Prostate gland (tissue), 2 donors: ENCODE measurements around the gene HNRNPR.

ENCODE experiments used
- POLR2A ChIP-seq: fragments of 450-650 bp; IDR thresholded peaks from one replicate; pipeline ENCODE4 v1.6.1; 2016; ENCODE audit warnings: antibody characterized with exemption, mild to moderate bottlenecking
- TF ChIP-seq, protein P1 (sequence below), 4 experiments: fragments of 200-600 bp in 2 of 4; fragments of 450-650 bp in 2 of 4; sonication (generic) in 2 of 4; IDR thresholded peaks; 1 replicate in 3 of 4; 2 replicates in 1 of 4; pipeline ENCODE4 v1.5.1; 2016 to 2019; ENCODE audit warnings: antibody characterized with exemption in 4 of 4, mild to moderate bottlenecking in 2 of 4, moderate library complexity in 2 of 4

DNA sequence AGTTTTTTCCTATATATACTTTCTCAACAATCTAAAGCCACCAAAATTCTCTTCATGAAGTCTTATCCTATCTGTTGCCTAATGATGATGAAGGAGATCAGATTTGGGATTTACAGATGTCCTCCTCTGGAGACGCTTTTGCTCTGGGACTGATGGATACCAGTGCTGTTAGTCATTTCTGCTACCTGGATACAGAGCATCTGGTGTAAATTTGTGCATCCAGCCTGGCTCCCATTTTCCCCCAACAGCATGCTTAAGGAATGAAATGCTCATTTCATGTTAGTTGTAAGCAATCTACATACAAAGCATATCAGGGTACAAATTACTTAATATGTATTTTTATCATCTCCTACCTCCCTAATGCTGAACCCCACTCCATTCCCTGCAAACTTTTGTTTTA, 57.7 kb downstream of the HNRNPR start:
- TF ChIP-seq, protein P1, sequence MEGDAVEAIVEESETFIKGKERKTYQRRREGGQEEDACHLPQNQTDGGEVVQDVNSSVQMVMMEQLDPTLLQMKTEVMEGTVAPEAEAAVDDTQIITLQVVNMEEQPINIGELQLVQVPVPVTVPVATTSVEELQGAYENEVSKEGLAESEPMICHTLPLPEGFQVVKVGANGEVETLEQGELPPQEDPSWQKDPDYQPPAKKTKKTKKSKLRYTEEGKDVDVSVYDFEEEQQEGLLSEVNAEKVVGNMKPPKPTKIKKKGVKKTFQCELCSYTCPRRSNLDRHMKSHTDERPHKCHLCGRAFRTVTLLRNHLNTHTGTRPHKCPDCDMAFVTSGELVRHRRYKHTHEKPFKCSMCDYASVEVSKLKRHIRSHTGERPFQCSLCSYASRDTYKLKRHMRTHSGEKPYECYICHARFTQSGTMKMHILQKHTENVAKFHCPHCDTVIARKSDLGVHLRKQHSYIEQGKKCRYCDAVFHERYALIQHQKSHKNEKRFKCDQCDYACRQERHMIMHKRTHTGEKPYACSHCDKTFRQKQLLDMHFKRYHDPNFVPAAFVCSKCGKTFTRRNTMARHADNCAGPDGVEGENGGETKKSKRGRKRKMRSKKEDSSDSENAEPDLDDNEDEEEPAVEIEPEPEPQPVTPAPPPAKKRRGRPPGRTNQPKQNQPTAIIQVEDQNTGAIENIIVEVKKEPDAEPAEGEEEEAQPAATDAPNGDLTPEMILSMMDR (IDR thresholded peaks at IDR 0.05) = no peak
- no peak for TF ChIP-seq POLR2A
